Midbrain (tissue), 1 donor: ENCODE results near the gene BSX.
A peak's percentile ranks its signal among the peaks of the same experiment; 100 is the strongest.

Experiments used
- DNase-seq: peaks from one replicate; lab custom pipeline; 2025; lab: John Stamatoyannopoulos, UW

The BSX gene

GRCh38 chr11:122981388-122982264, at the start of gene BSX:
TSS of gene BSX (minus strand) at chr11:122981834. CDS start at chr11:122981671, 163 bp downstream.
- peak; percentile 54 for DNase-seq

- DNase-seq = no peak
These were observed 48.9 kb upstream of the BSX start for GRCh38 chr11:123030517-123030916.

- peak; percentile 13 for DNase-seq
These were observed 39.3 kb upstream of the BSX start for GRCh38 chr11:123020968-123021367.

GRCh38 chr11:123018702-123019101, 37.1 kb upstream of the BSX start:
- no peak for DNase-seq

GRCh38 chr11:123011510-123011909, 29.9 kb upstream of the BSX start:
- no peak for DNase-seq

GRCh38 chr11:123006860-123007542, 25.4 kb upstream of the BSX start:
- DNase-seq = no peak

GRCh38 chr11:123000721-123001120, 19.1 kb upstream of the BSX start:
- DNase-seq = no peak

- DNase-seq = no peak
These were observed 17.2 kb upstream of the BSX start for GRCh38 chr11:122998727-122999366.

- no peak for DNase-seq
These were observed 13.9 kb upstream of the BSX start for GRCh38 chr11:122995526-122995925.

GRCh38 chr11:122984186-122985011, 2.8 kb upstream of the BSX start:
- DNase-seq = no peak

GRCh38 chr11:122983438-122984185, 2.0 kb upstream of the BSX start:
- no peak for DNase-seq

- DNase-seq = no peak
These were observed 1.6 kb downstream of the BSX start for GRCh38 chr11:122979815-122980595.

GRCh38 chr11:122979103-122979814, 2.4 kb downstream of the BSX start:
- no peak for DNase-seq

- no peak for DNase-seq
These were observed 3.4 kb downstream of the BSX start for GRCh38 chr11:122978299-122978620.

GRCh38 chr11:122977470-122978298, 4.0 kb downstream of the BSX start:
- DNase-seq = no peak

GRCh38 chr11:122976734-122977469, 4.7 kb downstream of the BSX start:
- DNase-seq = no peak

GRCh38 chr11:122976061-122976733, 5.4 kb downstream of the BSX start:
- no peak for DNase-seq

- DNase-seq = no peak
These were observed 17.7 kb downstream of the BSX start for GRCh38 chr11:122963961-122964360.
